ENCODE data around the gene DPP7.
A peak's percentile ranks its signal among the peaks of the same experiment; 100 is the strongest.

DPP7 gene

DNA sequence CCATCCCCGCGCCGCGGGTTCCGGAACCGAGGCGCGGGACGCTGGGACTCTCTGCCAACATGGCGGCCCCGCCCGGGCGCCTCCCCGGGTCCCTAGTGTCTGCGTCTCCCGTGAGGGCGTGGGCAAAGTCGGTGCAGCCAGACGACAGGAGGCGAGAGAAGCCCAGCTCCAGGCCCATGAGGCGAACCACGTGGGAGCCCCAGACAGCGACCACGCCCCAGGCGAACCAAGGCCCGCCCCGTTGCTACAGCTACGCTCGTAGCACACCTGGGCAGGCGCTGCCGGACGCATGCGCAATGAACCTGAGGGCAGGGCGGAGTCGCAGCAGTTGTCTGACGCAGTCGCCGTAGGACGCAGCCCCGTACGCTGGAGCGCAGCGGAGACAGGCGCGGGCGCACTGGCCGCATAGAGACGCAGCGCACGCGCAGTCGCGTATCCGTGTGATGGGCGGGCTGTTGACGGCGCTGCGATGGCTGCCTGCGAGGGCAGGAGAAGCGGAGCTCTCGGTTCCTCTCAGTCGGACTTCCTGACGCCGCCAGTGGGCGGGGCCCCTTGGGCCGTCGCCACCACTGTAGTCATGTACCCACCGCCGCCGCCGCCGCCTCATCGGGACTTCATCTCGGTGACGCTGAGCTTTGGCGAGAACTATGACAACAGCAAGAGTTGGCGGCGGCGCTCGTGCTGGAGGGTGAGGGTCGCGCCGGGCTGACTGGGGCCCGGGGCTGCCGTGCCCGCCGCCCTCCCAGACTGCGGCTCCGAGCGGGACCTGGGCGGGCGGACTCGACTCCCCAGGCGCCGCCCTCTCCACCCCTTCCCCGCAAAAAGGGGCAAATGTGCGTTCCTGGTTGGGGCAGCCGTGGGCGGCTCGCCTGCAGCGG, 27.8 kb downstream of the DPP7 start, which contains the start of gene MAN1B1:
Gene MAN1B1 (plus strand): TSS at position 455 of the 878 bp plus-strand sequence. CDS start 15 bp downstream, at position 470.
- DNase-seq = peak; percentile 99

DNA sequence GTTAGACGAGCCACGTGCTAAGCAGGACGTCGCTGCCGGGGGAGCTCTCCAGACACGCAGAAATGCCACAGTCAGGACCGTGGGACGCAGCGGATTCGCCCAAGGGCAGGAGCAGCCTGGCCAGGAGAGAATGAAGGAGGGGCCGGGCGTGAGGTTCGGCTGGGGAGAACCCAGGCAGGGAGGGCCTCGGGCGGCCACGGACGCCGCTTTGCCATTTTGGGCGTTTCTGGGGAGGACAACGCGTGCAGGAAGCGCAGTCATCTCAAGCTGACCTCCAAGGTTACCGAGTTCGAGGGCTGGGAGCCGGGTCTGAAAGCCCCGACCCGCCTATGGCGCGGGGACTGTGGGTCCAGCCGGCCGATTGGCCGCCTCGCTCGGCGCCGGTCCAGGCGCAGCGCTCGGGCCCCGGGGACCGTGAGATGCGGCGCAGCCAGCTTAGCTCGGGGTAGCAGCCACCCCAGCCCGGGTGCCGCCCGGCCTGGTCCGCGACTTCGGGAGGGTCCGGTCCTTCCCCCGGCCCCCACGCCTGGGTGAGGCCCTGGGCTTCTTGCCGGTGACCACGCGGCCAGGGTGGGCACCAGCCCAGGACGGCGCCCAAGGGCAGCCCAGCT, 28.5 kb downstream of the DPP7 start:
- DNase-seq = no peak

DNA sequence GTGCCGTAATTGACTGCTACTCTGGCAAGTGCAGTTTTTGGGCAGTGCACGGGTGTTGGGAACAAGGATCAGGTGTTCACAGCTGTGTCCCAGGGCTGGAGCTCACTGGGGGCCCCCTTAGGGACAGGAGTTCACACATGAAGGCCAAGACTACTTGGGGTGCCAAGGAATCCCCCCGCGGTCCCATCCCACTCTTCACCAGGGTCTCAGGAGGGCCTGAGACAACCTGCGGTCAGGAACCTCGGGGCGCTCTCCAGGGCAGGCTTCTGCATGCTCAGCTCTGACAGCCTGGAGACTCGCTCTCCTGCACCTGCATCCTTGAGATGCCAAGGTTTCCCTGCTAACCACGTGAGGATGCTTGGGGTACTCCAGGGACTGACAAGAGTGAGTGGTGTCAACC, 30.0 kb downstream of the DPP7 start:
- DNase-seq = no peak

DNA sequence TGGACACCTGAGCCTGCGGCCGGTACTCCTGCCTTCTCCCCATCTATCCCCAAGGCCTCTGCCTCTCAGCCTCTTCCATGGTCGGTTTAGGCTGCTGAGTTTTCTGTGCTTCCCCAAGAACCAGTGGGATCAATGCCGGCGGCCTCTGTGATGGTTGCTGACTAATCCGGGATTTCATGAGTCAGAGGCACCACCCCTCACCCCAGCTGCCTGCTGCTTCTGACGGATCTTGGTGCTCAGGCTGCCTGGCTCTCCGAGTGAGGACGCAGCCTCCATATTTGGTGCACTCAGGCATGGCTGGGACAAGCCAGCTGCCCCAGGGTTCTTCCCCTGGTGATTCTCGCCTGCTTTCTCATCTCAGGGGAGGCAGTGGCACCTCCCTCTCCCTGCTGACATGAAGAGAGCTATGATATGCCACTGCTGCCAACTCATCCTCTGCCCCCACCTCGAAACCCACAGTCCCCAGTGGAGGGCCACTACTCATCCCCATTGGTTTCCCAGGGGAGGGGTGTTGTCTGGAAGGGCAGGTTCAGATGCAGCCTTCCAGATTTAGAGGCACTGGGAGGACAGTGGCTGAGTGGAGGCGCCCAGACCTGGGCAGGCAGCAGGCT, 31.0 kb downstream of the DPP7 start:
- peak; percentile 96 for DNase-seq

DNA sequence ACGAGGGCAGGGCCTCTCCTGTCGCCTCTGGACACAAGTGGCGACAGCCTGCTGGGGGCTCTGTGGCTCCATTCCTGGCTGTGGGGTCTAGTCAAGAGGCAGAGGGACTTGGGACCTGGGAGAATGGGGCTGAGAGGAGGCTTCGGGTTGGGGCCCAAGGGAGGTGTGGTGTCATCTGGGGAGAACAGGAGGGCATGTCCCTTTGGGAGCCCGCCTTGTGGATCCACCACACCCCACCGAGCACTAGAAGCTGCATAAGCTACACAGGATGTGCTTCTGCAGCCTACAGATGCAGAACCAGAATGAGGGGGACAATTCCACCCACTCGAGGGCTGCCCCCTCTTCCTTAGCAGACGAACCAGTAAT, 31.6 kb downstream of the DPP7 start:
- DNase-seq = no peak

DNA sequence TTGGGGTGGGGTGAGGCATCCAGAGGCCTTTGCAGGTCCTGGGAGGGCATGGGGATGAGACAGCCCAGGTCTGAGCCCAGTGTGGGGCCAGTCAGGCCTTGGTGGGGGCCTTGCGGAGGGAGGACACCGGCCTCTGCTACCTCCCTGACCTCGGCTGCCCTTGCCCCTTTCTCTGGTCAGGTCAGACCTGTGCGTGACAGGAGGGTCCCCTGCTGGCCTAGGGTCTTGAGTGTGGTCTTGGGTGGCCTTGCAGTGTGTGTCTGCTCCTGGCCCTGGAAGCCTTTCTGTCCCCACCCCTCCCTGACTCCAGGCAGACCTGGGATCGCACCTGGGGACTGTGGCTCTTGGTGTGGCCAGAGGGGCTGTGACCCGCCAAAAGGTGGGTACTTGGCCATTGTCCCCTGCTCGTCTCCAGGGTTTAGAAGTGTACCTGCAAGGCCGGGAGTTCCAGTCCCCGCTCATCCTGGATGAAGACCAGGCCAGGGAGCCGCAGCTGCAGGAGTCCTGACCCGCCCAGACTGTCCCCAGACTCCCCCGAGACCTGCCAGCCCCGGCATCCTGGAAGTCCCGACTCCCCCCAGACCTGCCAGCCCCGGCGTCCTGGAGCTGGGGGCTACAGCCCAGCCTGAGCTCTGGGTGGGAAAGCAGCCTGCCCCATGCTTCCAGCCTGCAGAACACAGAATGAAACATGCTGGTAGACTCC, 32.2 kb downstream of the DPP7 start:
- no peak for DNase-seq

DNA sequence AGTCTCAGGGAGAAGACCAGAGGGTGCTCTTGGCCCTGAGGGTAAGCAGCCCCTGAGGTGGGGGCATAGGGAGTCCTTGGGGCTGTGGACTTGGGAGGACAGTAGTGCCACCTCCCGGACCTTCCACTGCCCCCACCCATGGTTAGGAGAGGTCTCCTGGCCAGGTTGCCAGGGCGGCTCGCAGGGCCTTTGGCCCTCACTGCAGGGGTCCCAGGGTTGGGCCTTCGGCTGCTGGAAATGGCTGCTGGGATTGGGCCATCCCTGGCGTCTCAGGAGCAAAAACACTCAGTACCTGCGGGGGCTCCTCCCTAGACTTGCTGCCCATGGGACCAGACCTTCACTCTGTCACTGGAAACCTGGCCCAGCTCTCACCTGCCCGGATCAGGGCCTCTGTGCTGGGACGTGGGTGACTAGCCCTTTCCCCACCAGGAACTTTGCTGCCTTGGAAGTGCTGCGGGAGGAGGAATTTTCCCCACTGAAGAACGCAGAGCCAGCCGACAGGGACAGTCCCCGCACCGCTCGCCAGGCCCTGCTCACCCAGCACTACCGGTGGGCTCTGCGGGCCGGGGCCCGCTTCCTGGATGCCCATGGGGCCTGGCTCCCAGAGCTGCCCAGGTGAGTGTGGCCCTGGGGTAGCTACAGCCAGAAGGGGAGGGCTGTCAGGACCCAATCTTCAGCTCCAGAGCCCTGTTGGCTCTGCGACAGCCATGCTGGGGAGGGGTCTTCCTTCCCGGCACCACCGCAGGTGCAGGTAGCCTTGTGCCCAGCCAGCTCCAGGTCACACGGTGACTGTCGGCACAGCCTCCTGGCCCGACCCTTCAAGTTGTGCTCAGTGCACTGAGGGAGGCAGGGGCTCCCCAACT, 34.0 kb downstream of the DPP7 start:
- DNase-seq = no peak

DNA sequence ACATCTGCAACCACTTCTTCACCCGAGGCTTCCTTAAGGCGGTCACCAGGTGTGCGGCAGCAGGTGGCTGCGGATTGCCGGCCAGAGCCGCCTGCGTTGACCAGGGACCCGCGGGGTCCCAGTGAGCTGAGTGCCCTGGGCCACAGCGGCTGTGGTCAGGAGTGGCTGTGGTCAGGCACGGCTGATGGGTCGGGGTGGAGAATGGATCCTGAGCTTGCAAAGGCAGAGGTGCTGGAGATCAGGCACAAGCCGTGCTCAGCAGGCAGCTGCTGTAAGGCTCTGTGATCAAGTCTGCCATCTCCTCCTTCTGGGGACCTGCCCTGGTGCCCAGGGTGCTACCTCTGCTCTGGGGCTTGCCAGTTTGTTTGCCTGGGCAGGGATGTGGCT, 35.1 kb downstream of the DPP7 start:
- DNase-seq = no peak

DNA sequence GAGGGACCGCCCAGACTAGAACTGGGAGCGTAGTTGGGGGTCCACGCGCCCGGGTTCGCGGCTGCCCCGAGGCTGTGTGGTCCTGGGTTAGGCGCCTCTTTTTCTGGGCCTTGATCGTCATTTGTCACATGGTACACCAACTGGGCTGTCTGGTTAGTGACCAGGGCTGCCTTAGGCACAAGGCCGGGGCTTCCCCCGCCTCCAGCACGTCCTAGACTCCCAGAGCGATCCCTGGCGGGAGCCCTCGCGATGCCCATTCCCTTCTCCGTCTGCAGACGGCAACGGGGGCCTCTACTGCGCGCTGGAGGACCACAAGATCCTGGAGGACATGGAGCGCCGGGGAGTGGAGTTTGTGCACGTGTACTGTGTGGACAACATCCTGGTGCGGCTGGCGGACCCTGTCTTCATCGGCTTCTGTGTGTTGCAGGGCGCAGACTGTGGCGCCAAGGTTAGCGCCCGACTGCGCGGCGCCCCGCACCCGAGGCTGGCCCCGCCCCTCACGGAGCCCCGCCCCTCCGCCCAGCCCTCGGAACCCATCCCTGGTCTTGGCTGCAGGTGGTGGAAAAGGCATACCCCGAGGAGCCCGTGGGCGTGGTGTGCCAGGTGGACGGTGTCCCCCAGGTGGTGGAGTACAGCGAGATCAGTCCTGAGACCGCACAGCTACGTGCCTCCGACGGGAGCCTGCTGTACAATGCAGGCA, 35.7 kb downstream of the DPP7 start:
- DNase-seq = no peak

DNA sequence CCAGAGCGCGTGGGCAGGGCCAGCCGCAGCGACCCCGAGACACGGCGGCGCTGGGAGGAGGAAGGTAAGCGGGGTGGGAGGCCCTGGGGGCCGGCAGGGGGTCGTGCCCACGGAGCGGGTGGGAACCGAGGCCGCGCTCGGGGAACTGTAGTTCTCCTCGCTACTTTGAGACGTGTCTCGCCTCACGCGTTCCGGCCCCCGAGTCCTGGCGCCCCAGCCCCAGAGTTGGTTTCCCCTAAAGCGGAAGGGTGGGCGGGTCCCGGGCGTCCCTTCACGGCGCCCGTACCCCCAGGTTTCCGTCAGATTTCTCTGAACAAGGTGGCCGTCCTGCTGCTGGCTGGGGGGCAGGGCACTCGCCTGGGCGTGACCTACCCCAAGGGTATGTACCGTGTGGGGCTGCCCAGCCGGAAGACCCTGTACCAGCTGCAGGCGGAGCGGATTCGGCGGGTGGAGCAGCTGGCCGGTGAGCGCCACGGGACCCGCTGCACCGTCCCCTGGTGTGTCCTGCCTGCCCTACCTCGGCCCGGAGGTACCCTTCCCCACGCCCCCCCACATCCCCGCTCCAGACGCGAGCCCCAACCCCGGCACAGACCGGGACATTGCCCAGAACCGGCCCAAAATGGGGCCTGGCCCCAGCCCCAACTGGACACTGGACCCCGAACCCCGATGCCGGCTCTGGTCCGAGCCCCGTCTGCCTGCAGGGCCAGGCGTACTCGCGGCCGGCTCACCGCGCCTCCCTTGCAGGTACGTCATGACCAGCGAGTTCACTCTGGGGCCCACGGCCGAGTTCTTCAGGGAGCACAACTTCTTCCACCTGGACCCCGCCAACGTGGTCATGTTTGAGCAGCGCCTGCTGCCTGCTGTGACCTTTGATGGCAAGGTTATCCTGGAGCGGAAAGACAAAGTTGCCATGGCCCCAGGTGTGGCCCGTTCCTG, 36.5 kb downstream of the DPP7 start:
- DNase-seq = no peak

DNA sequence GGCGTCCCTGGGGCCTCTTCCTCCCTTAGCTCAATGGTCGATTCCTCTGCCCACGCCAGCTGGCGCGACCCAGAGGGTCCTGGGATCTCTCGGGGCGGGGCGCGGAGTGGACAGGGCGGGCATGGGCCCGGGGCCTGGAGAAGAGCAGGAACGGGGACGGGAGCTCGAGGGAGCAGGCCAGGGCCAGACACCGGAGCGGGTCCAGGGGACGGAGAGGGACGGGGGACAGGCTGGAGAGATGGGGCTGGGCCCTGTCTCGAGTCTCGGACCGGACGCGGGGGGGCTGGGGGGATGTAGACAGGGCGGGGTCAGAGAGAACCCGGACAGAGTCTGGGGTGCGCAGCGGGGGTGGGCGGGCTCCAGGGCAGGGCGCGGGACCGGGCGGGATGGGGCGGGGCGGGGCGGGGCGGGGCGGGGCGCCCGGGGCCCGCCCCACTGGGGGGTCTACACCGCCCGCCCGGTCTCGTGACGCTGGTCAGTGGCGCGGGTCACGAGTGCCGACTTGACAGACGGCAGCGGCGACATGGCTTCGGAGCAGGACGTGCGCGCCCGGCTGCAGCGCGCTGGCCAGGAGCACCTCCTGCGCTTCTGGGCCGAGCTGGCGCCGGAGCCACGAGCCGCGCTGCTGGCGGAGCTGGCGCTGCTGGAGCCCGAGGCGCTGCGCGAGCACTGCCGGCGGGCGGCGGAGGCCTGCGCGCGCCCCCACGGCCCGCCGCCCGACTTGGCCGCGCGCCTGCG, 37.4 kb downstream of the DPP7 start, which contains the start of gene UAP1L1:
Gene UAP1L1 (plus strand): TSS at position 508 of the 738 bp plus-strand sequence. CDS start 16 bp downstream, at position 524.
- peak; percentile 47 for DNase-seq

DNA sequence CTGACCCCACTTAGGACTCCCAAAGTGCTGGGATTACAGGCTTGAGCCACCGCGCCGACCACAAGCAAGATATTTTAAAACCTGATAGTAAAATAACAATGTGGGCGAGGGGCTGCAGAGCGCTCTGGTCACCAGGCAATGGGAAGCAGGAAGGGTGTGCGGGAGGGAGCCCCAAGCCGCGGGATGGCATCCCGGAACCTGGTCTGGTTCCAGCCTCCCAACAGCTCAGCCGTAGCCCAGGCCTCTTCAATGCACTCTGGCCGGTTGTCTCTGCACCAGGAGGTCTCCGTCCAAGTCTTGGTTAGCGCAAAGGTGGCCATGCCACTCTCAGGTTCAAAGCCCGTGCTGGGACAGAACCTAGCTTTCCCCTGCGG, 37.9 kb downstream of the DPP7 start:
- no peak for DNase-seq

DNA sequence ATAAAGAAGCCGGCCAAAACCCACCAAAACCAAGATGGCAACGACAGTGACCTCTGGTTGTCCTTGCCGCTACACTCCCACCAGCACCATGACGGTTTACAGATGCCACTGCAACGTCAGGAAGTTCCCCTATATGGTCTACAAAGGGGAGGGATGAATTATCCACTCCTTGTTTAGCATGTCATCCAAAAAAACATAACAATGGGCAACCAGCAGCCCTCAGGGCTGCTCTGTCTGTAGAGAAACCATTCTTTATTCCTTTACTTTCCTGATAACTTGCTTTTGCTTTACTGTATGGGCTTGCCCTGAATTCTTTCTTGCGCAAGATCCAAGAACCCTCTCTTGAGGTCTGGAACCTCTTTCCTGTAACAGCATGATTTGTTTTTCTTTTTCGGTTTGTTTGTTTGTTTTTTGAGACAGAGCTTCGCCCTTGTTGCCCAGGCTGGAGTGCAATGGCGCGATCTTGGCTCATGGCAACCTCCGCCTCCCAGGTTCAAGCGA, 39.2 kb downstream of the DPP7 start:
- no peak for DNase-seq

DNA sequence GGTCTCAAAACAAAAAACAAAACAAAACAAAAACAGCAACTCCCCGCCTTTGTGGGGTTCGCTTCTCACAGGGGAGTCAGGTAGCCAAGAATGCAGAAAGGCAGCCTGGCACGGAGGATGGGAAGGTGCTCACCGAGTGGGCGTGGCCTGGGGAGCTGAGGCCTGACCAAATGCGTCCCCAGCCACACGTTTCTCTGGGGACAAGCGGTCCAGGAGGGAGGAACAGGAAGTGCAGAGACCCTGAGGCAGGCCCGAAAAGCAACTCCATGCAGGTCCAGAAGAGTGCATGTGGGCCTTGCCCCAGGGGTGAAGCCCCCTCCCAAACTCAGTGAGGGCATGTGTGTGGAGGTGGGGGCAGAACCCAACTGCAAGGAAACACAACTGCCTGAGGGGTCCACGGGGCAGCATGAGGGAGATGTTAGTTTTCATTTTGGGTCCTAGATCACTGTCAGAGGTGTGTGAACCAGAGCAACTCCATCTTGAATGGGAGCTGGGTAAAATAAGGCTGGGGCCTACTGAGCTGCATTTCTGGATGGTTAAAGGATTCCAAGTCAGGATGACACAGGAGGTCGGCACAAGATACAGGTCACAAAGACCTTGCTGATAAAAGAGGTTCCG, 39.8 kb downstream of the DPP7 start:
- no peak for DNase-seq

DNA sequence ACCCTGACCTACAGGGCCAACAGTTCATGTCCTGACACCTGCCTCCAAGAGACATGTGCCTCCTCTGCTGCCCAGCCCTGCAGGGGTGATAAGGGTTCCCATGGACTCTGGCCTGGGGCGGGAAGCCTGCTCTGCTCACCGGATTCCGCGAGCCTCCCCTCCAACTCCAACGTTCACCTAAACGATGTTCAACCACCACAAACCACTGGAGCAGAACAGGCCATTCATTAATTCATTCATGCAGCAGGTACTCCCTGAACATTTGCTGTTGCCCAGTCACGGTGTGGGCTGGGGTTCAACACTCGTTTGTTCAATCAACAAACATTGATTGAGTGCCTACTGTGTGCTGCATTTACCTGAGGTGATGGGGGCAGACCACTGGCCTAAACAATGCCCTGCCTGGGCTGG, 40.5 kb downstream of the DPP7 start:
- no peak for DNase-seq

DNA sequence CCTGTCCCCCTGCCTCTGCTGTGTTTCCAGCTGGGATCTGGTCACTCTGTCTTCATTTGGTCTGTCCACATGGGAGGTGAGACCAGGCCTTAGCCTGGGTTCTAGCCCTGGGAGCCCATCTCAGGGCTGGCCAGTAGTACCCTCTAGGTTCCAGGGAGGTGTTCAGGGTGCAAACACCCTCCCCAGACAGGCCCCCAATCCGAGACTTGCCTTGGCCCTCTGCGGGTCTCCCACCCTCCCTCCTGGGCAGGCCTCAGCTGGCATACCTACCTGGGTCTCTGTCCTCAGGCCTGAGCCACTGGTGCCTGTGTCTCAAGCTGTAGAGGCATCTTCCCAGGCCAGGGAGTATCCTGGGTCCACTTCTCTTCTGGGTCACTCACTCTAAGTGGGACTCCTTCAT, 43.3 kb downstream of the DPP7 start:
- no peak for DNase-seq

DNA sequence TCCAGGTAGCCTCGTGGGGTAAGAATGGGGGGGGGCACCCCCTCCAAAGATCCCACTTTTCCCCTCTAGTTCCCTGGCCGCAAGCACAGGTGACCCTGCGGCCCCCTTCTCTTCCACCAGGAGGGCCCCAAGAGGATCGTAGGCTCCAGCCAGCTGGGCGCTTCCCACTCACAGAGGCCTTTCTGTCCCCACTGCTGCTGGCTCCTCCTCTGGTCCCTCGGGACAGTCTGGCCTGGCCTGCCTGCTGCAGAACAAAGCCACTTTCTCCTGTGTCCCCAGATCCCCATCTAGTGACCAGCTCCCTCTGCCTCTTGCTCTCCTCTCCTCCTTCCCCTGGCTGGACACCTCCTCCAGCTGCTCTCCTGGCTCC, 43.6 kb downstream of the DPP7 start:
- no peak for DNase-seq

DNA sequence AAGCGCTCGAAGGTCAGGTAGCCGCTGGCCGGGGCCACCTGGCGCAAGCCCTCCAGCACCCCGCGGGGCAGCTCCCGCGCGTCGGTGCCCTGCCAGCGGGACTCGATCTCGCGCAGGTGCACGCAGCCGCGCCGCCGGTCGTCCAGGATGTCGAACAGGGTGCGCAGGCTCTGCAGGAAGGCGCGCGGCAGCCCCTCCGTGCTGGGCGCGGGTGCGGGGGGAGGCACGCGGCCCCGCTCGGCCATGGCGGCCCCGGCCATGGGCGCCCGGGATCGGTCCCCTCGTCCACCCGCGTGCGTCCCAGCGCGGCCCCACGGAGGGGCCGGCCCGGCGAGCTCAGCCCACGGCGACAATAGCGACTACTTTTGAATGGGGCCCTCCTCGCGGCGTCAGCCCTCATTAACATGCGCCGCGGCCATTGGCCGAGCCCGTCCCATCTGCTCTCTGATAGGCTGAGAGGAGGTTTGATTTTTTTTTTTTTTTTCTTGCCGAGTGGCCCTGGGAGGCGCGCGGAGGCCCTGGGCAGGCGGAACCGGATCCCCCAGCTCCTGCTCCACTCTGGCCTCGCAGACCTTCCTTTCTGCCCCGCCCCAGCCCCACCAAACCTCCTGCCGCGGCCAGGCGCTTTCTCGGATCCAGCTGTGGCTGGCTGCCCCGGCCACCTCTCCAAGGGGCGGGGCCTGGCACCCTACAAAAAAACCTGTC, 44.2 kb downstream of the DPP7 start, which contains the start of gene SAPCD2:
Gene SAPCD2 (minus strand): TSS at position 357 of the 705 bp plus-strand sequence. CDS start 97 bp downstream, at position 260.
- DNase-seq = peak; percentile 81

Measured in fibroblast of skin of abdomen (primary cell).